HG03432 (cell line): ENCODE results near the gene USHBP1.
"Not testable (repeated sequence)": the region's sequence is repeated elsewhere in the genome, so short reads cannot be mapped to it uniquely, and the experiment has no call there.

ENCODE experiments used
- ATAC-seq: cut with Tn5 transposase; IDR thresholded peaks from one replicate; pipeline ENCODE4 v1.9.1; 2021; ENCODE audit warnings: mild to moderate bottlenecking, moderate library complexity; ENCODE audit not compliant: unreplicated experiment

The USHBP1 gene

DNA sequence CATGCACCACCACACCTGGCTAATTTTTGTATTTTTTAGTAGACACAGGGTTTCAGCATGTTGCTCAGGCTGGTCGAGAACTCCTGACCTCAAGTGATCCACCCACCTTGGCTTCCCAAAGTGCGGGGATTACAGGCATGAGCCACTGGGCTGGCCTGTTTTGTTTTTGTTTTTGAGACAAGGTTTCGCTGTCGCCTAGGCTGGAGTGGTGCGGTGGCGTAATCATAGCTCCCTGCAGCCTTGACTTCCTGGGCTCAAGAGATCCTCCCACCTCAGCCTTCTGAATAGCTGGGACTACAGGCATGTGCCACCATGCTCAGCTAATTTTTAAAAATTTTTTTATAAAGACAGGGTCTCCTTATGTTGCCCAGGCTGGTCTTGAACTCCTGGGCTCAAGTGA, 31.0 kb upstream of the USHBP1 start:
- not testable (repeated sequence) for ATAC-seq

DNA sequence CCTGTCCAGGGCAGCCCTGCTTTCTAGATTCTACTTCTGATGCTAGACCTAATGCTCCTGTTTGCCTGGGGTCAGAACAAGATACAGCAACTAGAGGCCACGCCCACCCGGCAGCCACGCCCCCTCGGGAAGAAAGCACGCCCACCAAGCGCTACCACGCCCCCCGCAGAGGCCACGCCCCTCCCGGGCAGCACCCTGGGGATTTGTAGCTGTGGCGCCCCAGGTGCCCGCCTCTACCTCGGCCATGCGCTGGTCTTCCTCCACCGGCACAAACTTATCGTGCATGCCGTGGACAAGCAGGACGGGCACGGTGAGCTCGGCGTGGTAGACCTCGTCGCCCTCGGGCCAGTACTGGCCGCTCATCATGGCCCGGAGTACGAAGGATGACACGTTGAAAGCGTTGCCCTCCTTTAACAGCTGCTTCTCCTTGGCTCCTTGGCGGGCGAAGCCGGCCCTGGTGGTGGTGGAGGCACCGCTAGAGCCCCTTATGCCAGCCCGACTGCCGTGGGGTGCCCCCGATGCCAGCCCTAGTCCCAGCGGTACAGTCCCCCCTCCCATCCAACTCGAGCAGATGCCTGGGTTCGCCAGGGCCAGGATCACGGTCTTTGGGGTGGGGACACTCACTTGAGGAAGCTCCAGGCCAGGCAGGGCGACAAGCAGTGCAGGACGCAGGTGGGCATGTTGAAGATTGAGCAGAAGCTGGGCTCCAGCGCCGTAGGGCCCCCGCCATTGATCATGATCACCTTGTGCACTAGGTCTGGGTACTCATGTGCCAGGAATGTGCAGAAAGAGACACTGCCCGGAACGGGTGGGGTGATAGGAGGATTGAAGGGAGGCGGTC, 29.7 kb upstream of the USHBP1 start:
- ATAC-seq = no peak

DNA sequence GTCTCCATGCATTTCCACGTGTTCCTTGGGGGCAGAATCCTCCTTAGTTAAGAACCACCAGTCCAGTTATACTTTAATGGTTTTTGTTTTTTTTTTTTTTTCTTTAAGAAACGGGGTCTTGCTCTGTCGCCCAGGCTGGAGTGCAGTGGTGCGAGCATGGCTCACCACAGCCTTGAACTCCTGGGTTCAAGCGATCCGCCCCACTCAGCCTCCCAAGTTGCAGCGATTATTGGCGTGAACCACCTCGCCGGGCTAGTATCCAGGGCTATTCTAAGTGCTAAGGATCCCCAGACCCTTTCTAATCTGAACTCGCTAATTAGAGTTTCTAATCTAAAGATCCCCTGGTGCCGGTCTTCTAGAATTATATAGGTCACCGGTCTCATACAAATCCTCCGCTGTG, 29.1 kb upstream of the USHBP1 start:
- ATAC-seq = no peak

DNA sequence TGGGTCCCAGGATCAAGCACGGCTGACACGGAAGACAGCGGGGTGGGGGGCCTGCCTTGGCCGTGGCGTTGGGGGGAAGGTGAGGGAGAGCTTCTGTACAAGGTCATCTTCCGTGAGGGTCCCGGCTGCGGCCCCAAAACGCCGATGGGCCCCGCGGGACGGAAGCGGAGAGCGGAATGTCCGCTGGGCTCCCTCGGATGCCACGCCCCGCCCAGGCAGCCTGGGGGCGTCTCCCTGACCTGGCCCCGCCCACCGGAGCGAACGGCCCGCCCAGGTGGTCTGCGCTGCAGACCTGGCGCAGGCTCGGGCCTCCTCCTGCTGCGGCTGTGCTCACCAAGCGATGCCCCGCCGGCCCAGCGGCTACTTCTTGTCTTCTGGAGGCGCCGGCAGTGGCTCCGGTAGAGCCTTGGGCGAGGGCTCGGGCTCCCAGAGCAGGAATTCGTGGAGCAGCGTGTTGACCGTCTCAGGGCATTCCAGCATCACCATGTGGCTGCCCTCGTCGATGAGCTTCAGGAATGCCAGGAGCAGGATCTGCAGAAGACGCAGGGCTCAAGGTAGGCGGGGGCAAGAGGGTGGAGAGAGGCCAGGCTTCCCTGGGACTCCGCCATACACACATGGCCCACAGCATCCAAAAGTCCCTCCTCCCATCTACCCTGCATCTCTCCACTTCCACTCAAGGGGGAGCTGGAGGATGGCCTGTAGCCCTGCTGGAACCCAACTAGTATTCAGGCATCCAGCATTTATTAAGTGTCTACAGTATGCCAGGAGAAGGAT, 27.9 kb upstream of the USHBP1 start:
- ATAC-seq = peak; percentile 87

DNA sequence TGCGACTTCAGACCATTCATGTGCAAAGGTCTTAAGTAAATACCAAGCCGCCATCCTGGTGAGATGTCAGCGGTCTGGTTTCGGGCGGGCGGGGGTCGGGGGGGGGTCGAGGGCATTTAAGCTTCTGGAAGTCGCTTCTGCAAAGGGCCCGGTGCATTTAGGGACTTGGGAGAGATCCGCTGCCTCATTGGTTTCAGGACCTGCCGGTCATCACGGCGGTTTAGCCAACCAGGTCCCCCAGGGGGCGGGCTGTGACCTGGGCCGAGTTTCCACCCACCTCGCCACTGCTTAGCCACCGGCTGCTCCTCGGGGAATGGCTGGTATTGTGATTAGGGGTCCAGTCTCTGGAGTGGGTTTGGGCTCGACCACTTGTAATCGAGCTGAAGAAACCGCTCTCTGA, 24.9 kb upstream of the USHBP1 start:
- ATAC-seq = no peak

DNA sequence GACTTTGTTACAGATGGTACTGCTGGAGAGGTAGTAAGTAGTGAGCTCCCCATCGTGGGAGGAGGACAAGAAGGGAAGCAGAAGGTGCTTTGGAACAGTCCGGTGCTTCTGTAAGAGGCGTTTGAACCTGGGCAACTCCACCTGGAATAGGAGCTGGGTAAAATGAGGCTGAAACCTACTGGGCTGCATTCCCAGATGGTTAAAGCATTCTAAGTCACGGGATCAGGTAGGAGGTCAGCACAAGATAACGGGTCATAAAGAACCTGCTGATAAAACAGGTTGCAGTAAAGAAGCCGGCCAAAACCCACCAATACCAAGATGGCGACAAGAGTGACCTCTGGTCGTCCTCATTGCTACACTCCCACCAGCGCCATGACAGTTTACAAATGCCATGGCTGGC, 22.2 kb upstream of the USHBP1 start:
- ATAC-seq = no peak

DNA sequence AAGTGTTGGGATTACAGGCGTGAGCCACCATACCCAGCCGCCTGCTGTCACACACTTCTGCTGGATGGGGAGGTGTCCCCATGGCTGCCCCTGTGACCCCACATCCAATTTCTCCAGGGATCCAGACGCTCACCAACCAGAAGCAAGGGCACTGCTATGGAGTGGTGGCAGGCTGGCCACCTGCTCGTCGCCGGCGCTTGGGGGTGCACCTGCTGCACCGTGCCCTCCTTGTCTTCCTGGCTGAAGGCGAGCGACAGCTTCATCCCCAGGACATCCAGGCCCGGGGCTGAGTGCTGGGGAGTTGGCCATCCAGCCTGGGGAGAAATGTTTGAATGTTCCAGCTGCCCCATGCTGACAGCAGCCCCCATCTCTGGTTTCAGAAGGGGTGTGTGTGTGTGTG, 21.7 kb upstream of the USHBP1 start:
- no peak for ATAC-seq

DNA sequence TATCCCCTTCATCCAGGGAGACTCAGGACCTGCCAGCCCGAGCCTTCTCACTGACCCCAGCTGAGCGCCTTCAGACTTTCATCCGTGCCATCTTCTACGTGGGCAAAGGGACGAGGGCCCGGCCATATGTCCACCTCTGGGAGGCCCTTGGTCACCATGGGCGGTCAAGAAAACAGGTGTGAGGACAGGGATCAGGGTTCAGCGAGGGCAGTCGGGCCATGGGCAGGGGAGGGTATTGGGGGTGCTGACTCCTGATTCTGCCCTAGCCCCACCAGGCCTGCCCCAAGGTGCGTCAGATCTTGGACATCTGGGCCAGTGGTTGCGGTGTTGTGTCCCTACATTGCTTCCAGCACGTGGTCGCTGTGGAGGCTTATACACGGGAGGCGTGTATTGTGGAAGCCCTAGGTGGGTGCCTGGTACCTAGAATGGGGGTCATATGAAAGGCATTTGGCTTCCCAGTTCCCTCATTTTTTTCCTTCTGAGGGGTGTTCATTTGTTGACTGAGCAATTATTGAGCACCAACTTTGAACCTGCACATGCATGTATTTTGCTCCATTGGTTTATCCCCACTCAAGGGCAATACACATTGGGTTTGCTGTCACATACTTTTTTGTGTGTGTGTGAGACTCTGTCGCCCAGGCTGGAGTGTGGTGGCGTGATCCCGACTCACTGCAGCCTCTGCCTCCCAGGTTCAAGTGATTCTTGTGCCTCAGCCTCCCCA, 21.0 kb upstream of the USHBP1 start:
- no peak for ATAC-seq

DNA sequence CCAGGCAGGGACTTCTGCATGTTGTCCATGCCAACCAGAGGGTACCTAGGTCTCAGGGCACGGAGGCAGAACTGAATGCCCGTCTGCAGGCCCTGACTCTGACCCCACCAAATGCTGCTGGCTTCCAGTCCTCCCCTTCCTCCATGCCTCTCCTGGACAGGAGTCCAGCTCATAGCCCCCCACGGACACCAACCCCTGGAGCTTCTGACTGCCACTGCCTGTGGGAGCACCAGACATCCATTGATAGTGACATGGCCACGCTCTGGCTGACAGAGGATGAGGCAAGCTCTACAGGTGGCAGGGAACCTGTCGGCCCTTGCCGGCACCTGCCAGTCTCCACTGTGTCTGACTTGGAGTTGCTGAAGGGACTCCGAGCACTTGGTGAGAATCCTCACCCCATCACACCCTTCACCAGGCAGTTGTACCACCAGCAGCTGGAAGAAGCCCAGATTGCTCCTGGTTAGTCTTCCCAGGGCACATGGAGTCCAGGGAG, 19.0 kb upstream of the USHBP1 start:
- ATAC-seq = no peak

DNA sequence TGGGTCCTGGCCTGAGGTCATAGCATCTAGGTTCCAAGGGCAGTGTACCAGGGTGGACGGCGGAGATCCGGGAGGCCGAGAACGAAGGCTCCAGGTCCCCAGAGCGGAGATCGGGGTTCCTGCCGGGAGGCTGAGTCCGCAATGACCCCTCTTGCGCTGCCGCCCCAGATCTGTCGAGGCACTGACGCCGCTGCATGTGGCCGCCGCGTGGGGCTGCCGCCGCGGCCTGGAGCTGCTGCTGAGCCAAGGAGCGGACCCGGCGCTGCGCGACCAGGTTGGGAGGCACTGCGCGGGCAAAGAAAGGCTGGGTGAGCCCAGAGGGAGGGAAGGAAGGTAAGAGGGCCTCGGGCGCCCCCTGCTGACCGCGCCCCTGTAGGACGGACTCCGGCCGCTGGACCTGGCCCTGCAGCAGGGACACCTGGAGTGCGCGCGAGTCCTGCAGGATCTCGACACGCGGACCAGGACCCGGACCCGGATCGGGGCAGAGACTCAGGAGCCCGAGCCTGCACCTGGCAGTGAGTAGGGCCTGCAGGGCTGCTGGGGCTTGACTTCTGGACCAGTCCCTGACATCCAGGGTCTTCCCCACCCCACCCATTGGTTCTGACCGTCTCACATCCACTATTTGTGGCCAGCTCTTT, 18.1 kb upstream of the USHBP1 start:
- ATAC-seq = peak; percentile 71

DNA sequence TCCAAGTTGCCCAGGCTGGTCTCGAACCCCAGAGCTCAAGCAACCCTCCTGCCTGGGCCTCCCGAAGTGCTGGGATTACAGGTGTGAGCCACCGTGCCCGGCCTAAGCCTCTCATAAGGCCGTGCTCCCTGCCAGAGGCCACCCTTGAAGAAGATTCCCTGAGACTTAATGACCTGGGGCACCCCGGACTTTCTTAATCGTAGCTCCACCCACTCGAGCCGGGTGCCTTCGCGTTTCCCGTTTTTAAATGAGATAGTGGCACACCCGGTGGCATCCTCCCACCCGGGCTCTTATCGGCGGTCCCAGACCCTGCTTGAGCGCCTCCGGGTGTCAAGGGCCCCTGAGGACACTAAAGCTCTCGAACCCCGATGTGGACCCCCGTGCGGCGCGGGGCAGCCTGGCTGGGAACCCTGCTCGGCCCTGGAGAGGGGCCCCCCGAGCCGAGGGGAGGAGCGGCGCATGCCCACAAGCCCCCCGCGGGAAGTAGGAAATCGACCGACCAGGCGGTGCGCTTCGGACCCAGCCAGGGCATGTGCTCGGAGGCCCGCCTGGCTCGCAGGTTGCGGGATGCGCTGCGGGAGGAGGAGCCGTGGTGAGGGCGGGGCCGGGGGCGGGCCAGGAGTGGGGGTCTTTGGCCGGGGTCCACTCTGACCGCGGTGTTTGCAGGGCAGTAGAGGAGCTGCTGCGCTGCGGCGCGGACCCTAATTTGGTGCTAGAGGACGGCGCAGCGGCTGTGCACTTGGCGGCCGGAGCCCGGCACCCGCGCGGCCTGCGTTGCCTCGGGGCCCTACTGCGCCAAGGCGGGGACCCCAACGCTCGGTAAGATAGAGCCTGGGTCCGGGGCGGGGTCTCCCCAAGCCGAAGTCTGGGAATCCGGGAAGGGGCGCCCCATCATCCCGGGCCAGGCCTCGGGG, 17.1 kb upstream of the USHBP1 start, which contains the start of gene ANKLE1:
TSS of gene ANKLE1 (plus strand) at position 511 of the 914 bp plus-strand sequence. CDS start at position 531, 20 bp downstream.
- peak; percentile 48 for ATAC-seq

DNA sequence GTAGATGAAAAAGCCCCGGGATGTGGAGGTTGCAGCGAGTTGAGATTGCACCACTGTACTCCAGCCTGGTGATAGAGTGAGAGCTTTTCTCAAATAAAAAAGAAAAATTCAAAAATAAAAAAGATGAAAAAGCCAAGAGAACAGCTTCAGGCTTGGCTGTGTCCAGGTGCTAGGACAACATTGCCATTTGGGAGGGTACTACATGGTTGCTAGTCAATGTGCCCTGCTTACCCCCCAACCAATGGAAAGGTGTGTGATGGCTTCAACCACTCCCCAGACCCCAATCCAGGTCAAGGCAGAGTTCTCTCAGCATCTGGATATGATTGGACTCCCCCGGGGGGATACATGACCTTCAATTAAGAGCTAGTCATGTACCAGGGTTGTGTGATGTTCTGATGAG, 14.9 kb upstream of the USHBP1 start:
- ATAC-seq = no peak

DNA sequence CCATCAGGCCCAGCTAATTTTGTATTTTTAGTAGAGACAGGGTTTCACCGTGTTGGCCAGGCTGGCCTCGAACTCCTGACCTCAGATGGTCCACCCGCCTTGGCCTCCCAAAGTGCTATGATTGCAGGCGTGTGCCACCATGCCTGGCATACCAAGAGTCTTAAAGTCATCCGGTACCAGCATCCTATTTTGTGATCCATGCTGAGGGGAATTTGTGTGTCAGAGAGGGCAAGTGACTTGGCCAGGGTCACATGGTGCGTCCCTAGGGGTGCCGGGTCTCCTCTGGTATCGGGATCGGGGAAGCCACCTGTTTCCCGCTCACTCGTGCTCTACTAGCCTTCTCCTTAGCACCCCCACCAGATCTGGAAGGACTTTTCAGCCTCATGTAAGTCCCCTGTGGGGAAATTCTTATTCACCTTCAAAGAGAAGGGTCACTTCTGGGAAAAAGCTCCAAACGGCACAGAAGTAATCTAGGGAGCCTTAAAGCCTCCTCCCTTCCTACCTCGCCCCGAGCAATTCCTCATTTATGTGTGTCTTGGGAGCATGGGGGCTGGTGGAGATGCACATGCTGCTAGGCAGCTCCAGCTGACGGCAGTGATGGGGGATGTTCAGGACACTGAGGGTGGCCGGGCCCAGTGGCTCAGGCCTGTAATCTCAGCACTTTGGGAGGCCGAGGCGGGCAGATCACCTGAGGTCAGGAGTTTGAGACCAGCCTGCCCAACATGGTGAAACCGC, 11.1 kb upstream of the USHBP1 start:
- no peak for ATAC-seq

DNA sequence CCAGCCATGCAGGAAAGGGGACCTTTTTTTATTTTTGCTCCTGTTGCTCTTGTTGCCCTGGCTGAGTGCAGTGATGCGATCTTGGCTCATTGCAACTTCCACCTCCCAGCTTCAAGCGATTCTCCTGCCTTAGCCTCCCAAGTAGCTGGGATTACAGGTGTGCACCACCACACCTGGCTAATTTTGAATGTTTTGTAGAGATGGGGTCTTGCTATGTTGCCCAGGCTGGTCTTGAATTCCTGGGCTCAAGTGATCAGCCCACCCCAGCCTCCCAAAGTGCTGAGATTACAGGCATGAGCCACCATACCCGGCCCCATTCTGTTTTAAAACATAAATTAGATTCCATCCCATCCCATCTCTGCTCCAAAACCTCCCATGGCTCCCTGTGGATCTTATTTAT, 10.3 kb upstream of the USHBP1 start:
- ATAC-seq = not testable (repeated sequence)

DNA sequence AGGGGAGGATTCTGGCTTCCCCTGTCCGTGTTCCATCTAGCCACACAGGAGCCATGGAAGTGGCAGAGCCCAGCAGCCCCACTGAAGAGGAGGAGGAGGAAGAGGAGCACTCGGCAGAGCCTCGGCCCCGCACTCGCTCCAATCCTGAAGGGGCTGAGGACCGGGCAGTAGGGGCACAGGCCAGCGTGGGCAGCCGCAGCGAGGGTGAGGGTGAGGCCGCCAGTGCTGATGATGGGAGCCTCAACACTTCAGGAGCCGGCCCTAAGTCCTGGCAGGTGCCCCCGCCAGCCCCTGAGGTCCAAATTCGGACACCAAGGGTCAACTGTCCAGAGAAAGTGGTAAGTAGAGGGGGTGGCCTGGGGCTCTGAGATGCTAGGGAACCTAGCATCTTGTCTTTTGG, 4.2 kb upstream of the USHBP1 start:
- ATAC-seq = no peak

DNA sequence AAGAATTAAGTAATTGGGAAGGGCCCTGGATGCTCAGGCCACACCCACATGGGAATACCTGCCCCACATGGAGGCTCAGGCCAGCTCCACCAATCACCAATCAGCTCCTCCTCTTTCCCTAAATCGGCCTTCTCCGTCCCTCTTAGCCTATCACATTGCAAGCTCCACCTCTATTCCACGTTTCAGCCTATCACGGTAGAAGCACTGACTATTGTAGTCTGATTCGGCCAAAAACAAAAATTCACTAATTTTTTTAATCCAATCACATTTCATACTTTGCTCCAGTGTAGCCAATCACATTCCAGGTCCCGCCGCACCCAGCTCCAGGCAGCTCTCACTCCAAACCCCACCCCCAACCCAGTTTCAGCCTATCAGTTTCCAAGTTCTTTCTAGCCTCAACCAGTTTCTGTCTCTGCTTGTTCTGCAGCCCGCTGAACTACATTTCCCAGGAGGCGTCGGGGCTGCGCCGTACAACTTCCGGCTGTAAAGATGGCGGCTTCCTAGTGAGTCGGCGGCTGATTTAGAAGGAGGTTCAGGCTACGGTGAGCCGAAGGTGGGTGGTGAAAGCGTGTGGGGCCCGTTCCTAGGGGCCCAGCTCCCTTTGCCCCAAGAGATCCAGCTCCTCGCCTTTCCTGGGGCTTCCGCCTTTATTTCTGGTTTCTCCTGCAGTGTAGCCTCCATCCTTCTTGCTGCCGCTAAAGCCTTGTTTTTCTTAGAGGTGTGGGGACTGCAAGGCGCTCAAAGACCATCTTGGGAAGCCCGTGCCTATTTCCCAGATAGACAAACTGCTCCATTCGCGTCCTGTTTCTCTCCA, 2.6 kb upstream of the USHBP1 start, which contains the start of gene BABAM1:
TSS of gene BABAM1 (plus strand) at position 469 of the 814 bp plus-strand sequence. CDS start 1,364 bp downstream, outside the sequence.
- ATAC-seq = peak; percentile 92

DNA sequence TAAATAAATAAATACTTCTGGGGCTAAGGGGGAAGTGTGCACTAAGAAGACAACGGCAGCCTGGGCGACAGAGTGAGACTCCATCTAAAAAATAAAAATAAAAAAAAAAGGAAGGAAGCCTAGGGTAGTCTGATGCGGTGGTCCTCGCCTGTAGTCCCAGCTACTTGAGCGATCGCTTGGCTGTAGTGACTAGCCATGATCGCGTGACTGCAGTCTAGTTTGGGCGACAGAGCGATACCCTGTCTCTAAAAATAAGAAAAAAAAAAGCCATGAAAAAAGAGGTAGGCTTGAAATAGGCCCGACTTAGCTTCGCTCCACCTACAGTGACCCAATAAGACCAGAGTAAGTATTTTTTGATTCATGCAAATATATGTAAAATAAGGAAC, 2.0 kb upstream of the USHBP1 start:
- no peak for ATAC-seq

DNA sequence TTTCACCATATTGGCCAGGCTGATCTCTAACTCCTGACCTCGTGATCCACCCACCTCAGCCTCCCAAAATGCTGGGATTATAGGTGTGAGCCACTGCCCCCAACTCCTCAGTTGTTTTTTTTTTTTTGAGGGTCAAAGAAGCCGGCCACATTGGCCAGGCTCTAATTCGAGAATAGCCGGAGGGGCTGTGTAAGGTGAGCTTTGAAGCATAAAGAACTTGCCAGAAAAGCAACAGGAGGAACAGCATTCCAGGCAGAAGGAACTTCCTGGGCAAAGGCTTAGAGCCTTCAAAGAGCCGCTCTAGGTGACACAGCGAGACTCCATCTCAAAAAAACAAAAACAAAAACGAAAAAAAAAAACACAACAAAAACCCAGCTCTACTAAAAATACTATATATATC, 1.5 kb upstream of the USHBP1 start:
- ATAC-seq = no peak
